Measurements from ENCODE around the gene COG8. TPM values are rescaled to one million over a fixed set of nuclear protein-coding genes. Genes with fewer than 3 reads are reported as not detected.

The COG8 gene
- total and polyA plus RNA-seq, 2 donors (not counting 3 experiments of a cell fraction or from before 2014, with no cell fraction given), result 29.0 to 31.6 TPM

DNA sequence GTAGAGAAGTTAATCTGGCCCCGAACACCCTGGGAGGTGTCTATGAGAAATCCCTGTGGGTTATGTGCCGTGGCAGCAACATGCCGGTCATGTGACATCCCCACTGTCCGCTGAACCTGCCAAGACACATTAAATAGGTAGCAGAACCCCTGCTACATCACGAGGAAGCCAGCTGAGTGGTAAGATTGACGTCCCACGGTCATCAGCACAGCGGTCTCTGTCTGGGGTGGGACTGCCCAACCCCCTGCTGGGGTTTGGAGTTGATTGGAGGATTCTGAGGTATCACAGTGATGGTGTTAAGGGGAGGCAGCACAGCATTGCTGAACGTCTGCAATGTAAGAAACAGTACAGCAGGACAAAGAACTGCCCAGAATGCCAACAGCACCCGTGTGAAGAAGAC lies 10.2 kb upstream of the COG8 start:
- intact Hi-C loops (cut with micrococcal nuclease) (no loop called here), dilution Hi-C loops (cut with MboI; ENCODE audit: extremely low pct_ligation_motif_present, low sequenced_read_pairs) (no loop called here)
- Histone ChIP-seq H3K36me3 (ENCODE audit: control insufficient read depth in 2 of 2, extremely low read depth in 1 of 2, insufficient read depth in 2 of 2, low read length in 2 of 2) (peaks cover 0 to 2% of the 10 kb centered on the region in 2 experiments), H3K27me3 (ENCODE audit: control insufficient read depth in 2 of 2, insufficient read depth in 2 of 2, low read length in 2 of 2) (no peaks in the 10 kb centered on the region), H3K27ac (ENCODE audit: insufficient read depth, low read depth, low read length) (no peak overlapping the region), H3K4me3 (replicated peaks in 1 of 3; ENCODE audit: insufficient read depth in 1 of 3, low read depth in 1 of 3, low read length in 3 of 3) (no peak overlapping the region), H2AFZ (ENCODE audit: low read depth, low read length) (no peak overlapping the region), H4K20me1 (replicated peaks; ENCODE audit: control insufficient read depth, extremely low read depth, insufficient read depth, low read length) (no peaks in the 10 kb centered on the region), H3K4me1 (ENCODE audit: control insufficient read depth, extremely low read depth, insufficient read depth, low read length) (no peaks in the 10 kb centered on the region), H3K9me1 (replicated peaks; ENCODE audit: control insufficient read depth, extremely low read depth, insufficient read depth, low read length) (no peaks in the 10 kb centered on the region), H3K9me3 (replicated peaks; ENCODE audit: control insufficient read depth, insufficient read depth, low read length) (no peaks in the 10 kb centered on the region), H3K79me2 (ENCODE audit: control insufficient read depth, insufficient read depth, low read length) (no peaks in the 10 kb centered on the region), H3K4me2 (ENCODE audit: insufficient read depth, low read length) (no peak overlapping the region), H3K9ac (replicated peaks; ENCODE audit: extremely low read depth, insufficient read depth, low read length) (no peak overlapping the region)
- no TSS peak for BruUV-seq (replicated peaks)
- DNase-seq (ENCODE audit: low read depth, low spot score) (no peak), FAIRE-seq (no peak)
- ChIA-PET CTCF (no interaction called here), POLR2A (no interaction called here)
- TF ChIP-seq GATA2 (IDR thresholded peaks at IDR 0.05; ENCODE audit: insufficient read depth, insufficient read length, low read depth, low read length) (no peak), JUN (IDR thresholded peaks at IDR 0.05; ENCODE audit: borderline replicate concordance, insufficient read depth, insufficient read length, low read depth) (no peak), MYC (IDR thresholded peaks at IDR 0.05; ENCODE audit: low read depth, low read length) (no peak), MAX (IDR thresholded peaks at IDR 0.05; ENCODE audit: insufficient read depth, insufficient read length) (no peak)

DNA sequence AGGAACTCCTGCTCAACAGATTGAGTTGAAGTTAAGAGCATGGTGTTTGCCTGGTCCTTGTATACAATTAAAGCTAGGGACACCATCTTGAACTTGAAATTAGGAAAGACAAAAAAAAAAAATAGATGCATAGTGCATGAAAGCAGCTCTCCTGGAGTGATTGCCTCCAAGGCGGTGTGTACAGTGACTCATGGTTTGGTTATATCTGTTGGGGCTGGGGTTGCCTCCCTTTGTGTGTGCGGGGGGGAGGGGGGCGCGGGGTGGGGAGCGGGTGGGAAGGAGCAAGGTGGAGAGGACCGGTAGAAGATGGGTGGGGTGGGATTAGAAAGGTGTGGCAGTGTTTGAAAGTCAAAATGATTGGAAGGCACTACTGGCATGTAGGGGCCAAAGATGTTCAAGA lies 8.9 kb upstream of the COG8 start:
- Histone ChIP-seq H3K4me2 (ENCODE audit: insufficient read depth, low read length) (no peak overlapping the region), H3K36me3 (ENCODE audit: control insufficient read depth in 2 of 2, extremely low read depth in 1 of 2, insufficient read depth in 2 of 2, low read length in 2 of 2) (peaks cover 2 to 5% of the 10 kb centered on the region in 2 experiments), H3K27me3 (ENCODE audit: control insufficient read depth in 2 of 2, insufficient read depth in 2 of 2, low read length in 2 of 2) (no peaks in the 10 kb centered on the region), H3K9me3 (replicated peaks; ENCODE audit: control insufficient read depth, insufficient read depth, low read length) (no peaks in the 10 kb centered on the region), H3K4me3 (replicated peaks in 1 of 3; ENCODE audit: insufficient read depth in 1 of 3, low read depth in 1 of 3, low read length in 3 of 3) (no peak overlapping the region), H3K79me2 (ENCODE audit: control insufficient read depth, insufficient read depth, low read length) (no peaks in the 10 kb centered on the region), H3K27ac (ENCODE audit: insufficient read depth, low read depth, low read length) (no peak overlapping the region), H3K4me1 (ENCODE audit: control insufficient read depth, extremely low read depth, insufficient read depth, low read length) (no peaks in the 10 kb centered on the region), H2AFZ (ENCODE audit: low read depth, low read length) (no peak overlapping the region), H4K20me1 (replicated peaks; ENCODE audit: control insufficient read depth, extremely low read depth, insufficient read depth, low read length) (no peaks in the 10 kb centered on the region), H3K9me1 (replicated peaks; ENCODE audit: control insufficient read depth, extremely low read depth, insufficient read depth, low read length) (no peaks in the 10 kb centered on the region), H3K9ac (replicated peaks; ENCODE audit: extremely low read depth, insufficient read depth, low read length) (no peak overlapping the region)
- BruUV-seq (replicated peaks), result no TSS peak
- intact Hi-C loops (cut with micrococcal nuclease) (no loop called here), dilution Hi-C loops (cut with MboI; ENCODE audit: extremely low pct_ligation_motif_present, low sequenced_read_pairs) (no loop called here)
- ChIA-PET CTCF (interaction anchor here (0.6 kb wide), 1 partner anchor 30 kb away, joined by 3 read pairs; no protein-coding TSS in a partner anchor), POLR2A (no interaction called here)
- FAIRE-seq (no peak), DNase-seq (ENCODE audit: low read depth, low spot score) (no peak)
- TF ChIP-seq MYC (IDR thresholded peaks at IDR 0.05; ENCODE audit: low read depth, low read length) (no peak), FOS (IDR thresholded peaks at IDR 0.05; ENCODE audit: borderline replicate concordance, insufficient read depth, low read length) (no peak), POLR2AphosphoS5 (IDR thresholded peaks at IDR 0.05; ENCODE audit: insufficient read depth, low read depth, low read length) (no peak), JUN (IDR thresholded peaks at IDR 0.05; ENCODE audit: borderline replicate concordance, insufficient read depth, insufficient read length, low read depth) (no peak), MAX (IDR thresholded peaks at IDR 0.05; ENCODE audit: insufficient read depth, insufficient read length) (no peak), EZH2 (IDR thresholded peaks at IDR 0.05; ENCODE audit: borderline replicate concordance, low read depth, low read length, severe bottlenecking) (no peak), POLR2A (IDR thresholded peaks at IDR 0.05; ENCODE audit: low read depth, low read length) (no peak), GATA2 (IDR thresholded peaks at IDR 0.05; ENCODE audit: insufficient read depth, insufficient read length, low read depth, low read length) (no peak)
- TF ChIP-seq, protein P1, sequence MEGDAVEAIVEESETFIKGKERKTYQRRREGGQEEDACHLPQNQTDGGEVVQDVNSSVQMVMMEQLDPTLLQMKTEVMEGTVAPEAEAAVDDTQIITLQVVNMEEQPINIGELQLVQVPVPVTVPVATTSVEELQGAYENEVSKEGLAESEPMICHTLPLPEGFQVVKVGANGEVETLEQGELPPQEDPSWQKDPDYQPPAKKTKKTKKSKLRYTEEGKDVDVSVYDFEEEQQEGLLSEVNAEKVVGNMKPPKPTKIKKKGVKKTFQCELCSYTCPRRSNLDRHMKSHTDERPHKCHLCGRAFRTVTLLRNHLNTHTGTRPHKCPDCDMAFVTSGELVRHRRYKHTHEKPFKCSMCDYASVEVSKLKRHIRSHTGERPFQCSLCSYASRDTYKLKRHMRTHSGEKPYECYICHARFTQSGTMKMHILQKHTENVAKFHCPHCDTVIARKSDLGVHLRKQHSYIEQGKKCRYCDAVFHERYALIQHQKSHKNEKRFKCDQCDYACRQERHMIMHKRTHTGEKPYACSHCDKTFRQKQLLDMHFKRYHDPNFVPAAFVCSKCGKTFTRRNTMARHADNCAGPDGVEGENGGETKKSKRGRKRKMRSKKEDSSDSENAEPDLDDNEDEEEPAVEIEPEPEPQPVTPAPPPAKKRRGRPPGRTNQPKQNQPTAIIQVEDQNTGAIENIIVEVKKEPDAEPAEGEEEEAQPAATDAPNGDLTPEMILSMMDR (IDR thresholded peaks at IDR 0.05; ENCODE audit: extremely low read depth in 1 of 2, insufficient read depth in 1 of 2, low read depth in 1 of 2, low read length in 2 of 2), result no peak

Measured in endothelial cell of umbilical vein (primary cell).